ENCODE data around the gene SERPINA6.

DNA sequence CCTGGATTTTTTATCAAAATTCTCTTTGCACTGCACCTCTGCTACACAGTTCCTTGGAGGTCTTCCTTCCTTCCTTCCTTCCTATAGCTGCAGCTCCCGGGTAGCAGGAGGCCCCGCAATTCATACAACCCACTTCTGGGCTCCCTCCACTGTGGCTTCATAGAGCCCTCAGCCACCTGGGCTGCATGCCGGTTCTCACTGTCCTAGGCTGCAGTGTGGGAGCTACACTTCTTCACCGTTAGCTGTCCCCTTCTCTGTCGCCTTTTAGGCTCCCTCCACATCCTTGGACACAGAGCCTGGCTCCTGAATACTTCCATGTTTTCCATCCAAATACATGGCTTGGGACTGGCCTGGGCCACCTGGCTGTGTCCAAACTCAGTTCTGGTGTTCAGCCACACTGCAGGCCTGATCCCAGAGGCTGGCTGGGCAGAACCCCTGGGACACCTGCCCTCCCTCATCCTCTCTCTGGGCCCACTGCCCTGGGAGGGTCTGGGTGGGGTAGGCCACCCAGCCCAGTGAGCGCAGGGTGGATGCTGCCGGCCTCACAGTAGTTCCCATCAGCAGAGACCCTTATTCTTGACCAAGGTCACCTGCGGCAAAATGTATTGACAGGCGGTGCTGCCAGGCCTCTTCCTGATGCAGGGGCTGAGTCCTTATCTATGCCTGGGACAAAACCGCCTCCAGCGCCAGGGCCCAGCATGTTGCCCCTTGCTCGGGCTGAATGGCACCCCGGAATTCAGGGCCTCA, 31.8 kb downstream of the SERPINA6 start:
- TF ChIP-seq POU2F2 (IDR thresholded peaks at IDR 0.05; ENCODE audit: low read depth, low read length), result no peak
- no peak for TF ChIP-seq POLR2A (IDR thresholded peaks at IDR 0.05; ENCODE audit: low read depth, low read length)
- TF ChIP-seq POLR2AphosphoS5 (IDR thresholded peaks at IDR 0.05; ENCODE audit: low read depth, low read length), result no peak
- TF ChIP-seq TAF1 (IDR thresholded peaks at IDR 0.05; ENCODE audit: low read depth, low read length), result no peak

All from GM12891 (cell line).